ENCODE measurements around the gene SOSTDC1.

DNA sequence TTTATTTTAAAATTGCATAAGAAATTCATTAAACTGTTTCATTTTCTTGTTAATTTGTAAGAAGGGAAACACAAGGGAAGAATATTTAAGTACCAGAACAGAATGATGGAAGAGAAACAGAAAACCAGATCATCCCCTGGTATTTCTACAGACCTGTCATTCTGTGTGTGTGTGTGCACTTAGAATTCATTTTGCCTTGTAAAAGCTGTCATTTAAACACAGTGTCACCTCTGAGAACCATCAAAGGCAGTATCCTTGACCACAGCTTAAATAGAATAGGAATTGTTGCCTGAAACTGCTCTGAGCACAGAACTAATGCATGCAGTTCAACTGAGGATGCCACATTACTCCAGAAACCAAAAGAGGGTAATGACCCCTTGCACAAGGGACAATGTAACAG, 37.4 kb downstream of the SOSTDC1 start:
- TF ChIP-seq REST (IDR thresholded peaks at IDR 0.05; ENCODE audit: low read depth) (no peak), TEAD4 (IDR thresholded peaks at IDR 0.05) (no peak), FOXM1 (IDR thresholded peaks at IDR 0.05; ENCODE audit: borderline replicate concordance, low read depth) (no peak), TAF1 (IDR thresholded peaks at IDR 0.05; ENCODE audit: low read depth) (no peak), CREB1 (IDR thresholded peaks at IDR 0.05; ENCODE audit: low read depth) (no peak), EGR1 (IDR thresholded peaks at IDR 0.05) (no peak), TCF12 (IDR thresholded peaks at IDR 0.05; ENCODE audit: low read depth) (no peak), CEBPB (IDR thresholded peaks at IDR 0.05) (no peak), RAD21 (IDR thresholded peaks at IDR 0.05; ENCODE audit: low read depth) (no peak), NFIC (IDR thresholded peaks at IDR 0.05) (no peak)
- TF ChIP-seq, protein P1, sequence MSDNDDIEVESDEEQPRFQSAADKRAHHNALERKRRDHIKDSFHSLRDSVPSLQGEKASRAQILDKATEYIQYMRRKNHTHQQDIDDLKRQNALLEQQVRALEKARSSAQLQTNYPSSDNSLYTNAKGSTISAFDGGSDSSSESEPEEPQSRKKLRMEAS (IDR thresholded peaks at IDR 0.05) = no peak

All from Ishikawa (cell line).